Measurements from ENCODE around the gene HNRNPU.

The HNRNPU gene

GRCh38 chr1:244864253-244865027 lies at the start of gene HNRNPU:
HNRNPU (minus strand) TSS chr1:244864543; CDS start chr1:244864307, 236 bp downstream.
- peak; percentile 95 for DNase-seq

- DNase-seq: no peak
Observed at GRCh38 chr1:244913806-244914205, 49.5 kb upstream of the HNRNPU start.

GRCh38 chr1:244904119-244904518 lies 39.8 kb upstream of the HNRNPU start:
- no peak for DNase-seq

GRCh38 chr1:244901400-244902015 lies 37.2 kb upstream of the HNRNPU start:
- no peak for DNase-seq

GRCh38 chr1:244897476-244898254 lies 33.3 kb upstream of the HNRNPU start:
- no peak for DNase-seq

DNA sequence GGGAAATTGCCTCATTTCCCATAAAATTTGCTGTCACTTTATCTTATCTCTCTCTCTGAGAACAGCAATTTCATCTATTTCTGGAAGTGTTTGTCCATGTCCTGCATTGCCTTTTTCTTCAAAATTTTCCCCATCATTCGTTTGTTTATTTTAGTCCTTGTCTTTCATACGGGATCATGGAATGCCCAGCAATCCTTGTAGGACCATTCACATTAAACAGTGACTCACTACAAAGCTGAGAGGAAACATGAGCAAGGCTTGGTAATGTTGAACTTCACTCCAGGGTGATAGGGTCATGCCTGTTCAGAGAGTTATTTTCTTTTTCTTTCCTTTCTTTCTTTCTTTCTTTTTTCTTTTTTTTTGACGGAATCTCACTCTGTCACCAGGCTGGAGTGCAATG lies 32.2 kb upstream of the HNRNPU start:
- DNase-seq: no peak

DNA sequence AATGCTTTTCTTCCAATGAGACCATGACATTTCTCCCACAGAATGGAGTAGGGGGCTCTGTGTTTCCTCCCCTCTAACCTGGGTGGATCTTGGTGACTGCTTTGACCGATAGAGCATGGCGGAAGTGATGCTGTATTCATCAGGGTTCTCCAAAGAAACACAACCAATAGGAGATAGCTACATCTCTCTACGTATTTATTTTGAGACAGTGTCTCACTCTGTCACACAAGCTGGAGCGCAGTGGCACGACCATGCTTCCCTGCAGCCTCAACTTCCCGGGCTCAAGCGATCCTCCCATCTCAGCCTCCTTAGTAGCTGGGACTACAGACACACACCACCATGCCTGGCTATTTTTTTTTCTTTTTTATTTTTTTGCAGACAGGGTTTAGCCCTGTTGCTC lies 29.5 kb upstream of the HNRNPU start:
- no peak for DNase-seq

GRCh38 chr1:244887281-244887680 lies 22.9 kb upstream of the HNRNPU start:
- no peak for DNase-seq

DNA sequence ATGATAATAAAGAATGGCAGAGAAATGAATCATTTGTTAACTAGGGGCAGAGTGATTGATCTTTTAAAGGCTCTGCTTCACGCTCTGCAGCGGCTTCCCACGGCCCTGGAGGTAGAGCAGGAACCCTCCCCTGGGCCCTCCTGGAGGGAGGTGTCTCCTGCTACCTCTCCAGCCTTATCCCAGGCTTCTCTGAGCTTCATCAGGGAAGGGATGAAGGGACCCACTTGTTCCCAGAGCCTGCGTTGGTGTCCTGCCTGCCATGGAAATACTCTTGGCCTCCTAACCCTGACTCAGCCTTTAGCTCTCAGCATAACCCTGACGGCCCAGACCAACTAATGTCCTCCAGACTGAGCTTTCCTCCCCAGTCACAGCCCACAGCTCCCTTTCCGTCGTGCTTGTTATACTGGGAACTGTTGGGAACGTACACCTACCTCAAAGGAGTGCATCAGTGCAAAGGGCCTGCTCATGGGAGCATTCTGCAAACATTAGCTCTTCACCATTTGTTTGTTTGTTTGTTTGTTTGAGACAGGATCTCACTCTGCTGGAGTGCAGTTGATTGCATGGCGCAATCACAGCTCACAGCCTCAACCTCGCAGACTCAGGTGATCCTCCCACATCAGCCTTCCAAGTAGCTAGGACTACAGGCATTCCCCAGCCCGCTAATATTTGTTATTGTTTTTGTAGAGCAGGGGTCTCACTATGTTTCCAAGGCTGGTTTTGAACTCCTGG lies 17.4 kb upstream of the HNRNPU start:
- DNase-seq: no peak

DNA sequence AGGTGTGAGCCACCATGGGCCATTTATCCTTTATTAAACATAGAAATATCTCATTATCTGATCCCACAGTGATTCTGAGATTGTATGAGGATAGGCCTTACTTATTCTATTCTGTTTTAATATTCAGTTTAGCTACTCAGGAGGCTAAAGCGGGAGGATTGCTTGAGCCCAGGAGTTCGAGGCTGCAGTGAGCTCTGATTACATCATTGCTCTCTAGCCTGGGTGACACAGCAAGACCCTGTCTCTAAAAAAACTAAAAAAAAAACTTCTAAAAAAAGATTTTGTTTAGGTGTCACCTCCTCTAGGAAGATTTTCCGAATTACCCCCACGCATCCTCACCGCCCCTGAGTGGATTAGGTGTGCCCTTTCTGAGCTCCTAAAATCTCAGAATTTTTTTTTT lies 14.3 kb upstream of the HNRNPU start:
- no peak for DNase-seq

DNA sequence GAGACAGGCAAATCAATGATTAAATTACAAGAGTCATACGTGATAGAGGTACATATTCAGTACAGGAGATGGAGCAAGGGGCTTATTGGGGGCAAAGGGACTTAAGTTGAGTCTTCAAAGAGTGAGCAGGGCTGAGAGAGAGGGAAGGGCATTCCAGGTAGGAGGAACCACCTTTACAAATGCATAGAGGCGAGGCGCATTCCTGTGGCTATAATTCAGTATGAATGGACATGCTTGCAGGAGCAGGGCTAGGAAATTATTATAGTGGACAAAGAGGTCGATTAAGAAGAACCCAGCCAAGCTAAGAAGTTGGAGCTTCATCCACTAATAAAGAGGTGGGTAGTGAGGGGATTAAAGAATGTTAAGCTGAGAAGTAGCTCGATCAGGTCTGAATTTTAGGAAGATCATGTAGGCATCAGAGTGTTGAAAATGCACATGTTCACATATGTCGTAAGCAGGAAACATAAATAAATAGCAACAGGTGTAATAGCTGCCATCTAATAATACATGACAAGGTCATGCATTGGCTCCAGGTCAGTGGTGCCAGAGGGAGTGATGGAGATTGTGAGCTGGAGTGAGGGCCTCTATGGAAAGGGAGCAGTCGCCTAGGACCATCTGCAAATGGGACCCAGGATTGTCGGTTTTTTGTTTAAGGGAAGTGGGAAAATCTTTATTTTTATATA lies 12.0 kb upstream of the HNRNPU start:
- no peak for DNase-seq

DNA sequence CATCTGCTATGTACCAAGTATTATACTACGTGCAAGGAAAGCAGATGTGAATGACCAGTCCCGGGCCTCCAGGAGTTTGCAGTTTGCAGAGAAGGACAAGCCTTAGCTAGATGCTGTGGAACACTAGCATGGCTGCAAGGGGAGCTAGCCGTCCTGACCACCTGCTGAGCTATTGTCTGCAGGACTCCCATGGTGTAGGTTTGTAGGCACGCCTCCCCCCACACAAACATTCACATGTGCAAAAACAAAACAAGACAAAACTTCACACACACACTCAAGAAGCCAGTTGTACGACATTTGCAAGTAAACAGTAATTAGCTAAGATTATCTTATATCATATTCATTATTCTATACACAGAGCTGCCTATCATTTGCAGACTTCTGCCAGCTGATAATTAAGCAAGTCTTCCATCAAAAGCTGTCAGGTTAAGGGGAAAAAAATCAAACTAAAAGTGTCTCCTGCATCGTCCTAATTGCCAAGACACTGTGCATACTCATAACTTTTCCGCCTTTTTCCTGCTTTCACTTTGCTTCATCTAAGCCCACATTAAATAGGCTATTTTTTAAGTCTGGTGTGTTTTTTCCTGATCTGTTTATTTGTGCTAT lies 10.7 kb upstream of the HNRNPU start:
- DNase-seq: no peak

DNA sequence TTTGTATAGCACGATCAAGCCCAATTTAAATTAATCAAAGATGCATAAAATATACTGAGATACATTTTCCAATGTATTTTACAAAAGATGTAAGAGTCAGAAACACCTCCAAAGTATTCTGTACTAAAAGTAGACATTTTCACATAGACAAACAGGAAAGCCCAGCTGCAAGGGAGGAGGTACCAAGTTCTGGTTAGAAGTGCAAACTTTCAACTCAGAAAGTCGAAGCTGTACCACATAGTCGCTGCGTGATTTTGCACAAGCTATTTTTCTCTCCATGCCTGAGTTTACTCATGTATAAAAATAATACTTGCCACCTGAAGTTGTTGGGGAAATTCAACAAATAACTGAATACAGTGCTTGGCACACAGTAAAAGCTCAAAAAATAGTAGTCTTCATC lies 5.6 kb upstream of the HNRNPU start:
- no peak for DNase-seq

- DNase-seq: no peak
Observed at GRCh38 chr1:244869364-244869827, 5.1 kb upstream of the HNRNPU start.

- DNase-seq: no peak
Observed at GRCh38 chr1:244868484-244869363, 4.4 kb upstream of the HNRNPU start.

GRCh38 chr1:244866355-244866754 lies 2.0 kb upstream of the HNRNPU start:
- DNase-seq: no peak

DNA sequence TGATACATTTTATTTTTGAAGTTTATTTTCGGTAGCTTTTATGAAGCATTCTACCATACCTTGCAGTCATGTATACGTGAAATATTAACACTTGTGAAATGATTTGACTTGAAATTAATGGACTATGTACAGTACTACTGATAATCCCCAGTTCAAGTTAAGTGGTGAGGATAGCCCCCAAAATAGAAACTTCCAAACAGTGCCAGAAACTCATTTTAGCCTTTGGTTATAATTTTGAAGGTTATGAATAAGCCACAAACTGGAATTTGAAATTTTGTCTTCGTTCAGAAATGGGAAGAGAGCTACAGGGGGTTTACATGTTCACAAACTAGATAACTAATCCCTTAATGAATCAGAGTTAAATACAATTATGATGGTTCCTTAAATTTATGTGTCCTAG lies 1.5 kb upstream of the HNRNPU start:
- no peak for DNase-seq

GRCh38 chr1:244865028-244865371 lies 657 bp upstream of the HNRNPU start:
- DNase-seq: no peak

DNA sequence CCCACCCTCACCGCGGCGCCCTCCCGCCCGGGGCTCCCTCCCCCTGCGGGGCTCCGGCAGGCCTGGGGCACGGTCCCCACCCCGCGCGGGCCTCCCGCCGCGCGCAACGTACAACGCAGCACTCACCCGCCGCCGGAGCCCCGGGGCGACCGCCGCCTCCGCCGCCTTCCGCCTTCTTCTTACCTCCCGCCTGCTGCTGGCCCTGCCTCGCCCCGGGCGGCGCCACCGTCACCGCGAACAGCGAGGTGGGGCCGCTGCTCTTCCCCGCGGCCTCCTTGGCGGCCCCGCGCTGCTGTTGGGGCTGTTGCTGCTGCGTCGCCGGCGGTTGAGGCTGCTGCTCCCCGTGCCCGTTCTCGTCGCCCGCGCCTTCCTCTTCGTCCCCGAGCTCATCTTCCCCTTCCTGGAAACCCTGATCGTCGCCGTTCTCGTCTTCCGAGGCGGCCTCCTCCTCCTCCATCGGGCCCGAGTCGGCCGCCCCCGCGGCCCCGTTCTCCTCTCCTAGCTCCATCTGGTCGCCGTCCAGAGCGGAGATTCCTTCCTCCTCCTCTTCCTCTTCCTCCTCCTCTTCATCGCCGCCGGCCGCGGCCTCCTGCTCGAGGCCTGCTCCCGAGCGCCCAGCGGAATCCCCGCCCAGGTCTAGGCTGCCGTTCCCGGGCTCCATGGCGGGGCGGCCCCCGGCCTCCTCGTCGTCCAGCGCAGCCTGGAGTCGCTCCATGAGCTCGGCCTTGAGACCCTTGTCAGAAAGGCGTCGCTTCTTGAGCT lies 671 bp downstream of the HNRNPU start:
- no peak for DNase-seq
